ENCODE measurements around the gene LRRC55.

- TF ChIP-seq CTCF (IDR thresholded peaks at IDR 0.05) (no peak), POLR2A (IDR thresholded peaks at IDR 0.05) (no peak), EP300 (IDR thresholded peaks at IDR 0.05; ENCODE audit: low read depth) (no peak)
Observed at GRCh38 chr11:57202281-57202680, 20.5 kb downstream of the LRRC55 start.

Measured in transverse colon (tissue), 3 donors.